GM12874 (cell line): ENCODE results near the gene UTP20.

Experiments used
- TF ChIP-seq, protein P1 (sequence below): IDR thresholded peaks from 2 replicates; pipeline ENCODE4 v1.5.1; 2011; ENCODE audit warnings: low read depth, mild to moderate bottlenecking, control low read depth, low read length, moderate library complexity; ENCODE audit not compliant: insufficient read depth

Gene UTP20

DNA sequence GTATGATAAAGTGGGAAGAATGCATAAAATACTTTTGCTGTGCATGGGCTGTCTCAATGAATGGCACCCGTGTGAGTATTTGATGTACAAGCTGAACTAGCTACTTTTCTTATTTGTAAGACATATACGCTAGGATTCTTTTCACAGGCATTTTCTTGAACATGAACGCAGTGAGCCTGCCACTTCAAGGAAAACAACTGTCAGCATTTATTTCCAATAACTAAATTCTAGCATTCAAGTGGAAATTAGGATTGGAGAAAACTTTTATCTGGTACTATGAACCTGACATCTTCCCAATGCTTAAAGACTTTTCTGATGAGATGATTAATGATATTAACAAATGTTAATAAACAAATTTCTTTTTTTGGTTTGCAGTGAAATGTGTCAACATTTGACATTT lies 45.7 kb downstream of the UTP20 start:
- TF ChIP-seq, protein P1, sequence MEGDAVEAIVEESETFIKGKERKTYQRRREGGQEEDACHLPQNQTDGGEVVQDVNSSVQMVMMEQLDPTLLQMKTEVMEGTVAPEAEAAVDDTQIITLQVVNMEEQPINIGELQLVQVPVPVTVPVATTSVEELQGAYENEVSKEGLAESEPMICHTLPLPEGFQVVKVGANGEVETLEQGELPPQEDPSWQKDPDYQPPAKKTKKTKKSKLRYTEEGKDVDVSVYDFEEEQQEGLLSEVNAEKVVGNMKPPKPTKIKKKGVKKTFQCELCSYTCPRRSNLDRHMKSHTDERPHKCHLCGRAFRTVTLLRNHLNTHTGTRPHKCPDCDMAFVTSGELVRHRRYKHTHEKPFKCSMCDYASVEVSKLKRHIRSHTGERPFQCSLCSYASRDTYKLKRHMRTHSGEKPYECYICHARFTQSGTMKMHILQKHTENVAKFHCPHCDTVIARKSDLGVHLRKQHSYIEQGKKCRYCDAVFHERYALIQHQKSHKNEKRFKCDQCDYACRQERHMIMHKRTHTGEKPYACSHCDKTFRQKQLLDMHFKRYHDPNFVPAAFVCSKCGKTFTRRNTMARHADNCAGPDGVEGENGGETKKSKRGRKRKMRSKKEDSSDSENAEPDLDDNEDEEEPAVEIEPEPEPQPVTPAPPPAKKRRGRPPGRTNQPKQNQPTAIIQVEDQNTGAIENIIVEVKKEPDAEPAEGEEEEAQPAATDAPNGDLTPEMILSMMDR, result no peak

DNA sequence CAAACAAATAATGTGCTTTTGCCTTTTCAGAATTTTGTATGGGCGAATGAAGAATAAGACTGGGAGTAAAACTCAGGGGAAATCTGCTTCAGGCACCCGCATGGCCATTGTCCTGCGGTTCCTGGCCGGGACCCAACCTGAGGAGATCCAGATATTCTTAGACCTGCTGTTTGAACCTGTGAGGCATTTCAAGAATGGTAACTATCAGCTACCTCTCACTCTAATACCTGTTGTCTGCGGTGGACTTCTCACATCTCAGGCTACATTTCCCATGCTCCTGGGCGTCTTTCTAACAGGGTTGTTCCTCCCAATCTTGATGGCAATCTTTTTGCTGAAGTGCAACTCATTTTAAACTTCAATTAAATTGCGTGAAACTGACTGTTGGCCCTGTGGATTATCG lies 47.1 kb downstream of the UTP20 start:
- TF ChIP-seq, protein P1, result no peak

DNA sequence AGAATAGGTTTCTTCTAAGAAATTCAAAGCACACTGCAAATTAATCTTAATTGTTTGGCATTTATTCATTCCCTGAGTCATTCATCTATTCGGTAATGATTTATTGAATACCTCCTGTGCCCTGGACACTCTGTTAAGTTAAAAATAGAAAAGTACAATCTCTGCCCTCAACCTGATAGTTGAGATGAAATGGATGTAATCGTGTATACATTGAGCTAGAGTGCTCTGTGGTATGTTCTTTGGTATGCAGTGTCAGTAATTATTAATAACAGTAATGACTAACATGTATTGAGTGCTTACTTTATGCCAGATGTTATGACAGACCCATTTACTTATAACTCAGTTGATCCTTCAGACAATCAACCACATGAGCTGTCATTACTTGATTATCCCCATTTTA lies 47.6 kb downstream of the UTP20 start:
- TF ChIP-seq, protein P1, result no peak

DNA sequence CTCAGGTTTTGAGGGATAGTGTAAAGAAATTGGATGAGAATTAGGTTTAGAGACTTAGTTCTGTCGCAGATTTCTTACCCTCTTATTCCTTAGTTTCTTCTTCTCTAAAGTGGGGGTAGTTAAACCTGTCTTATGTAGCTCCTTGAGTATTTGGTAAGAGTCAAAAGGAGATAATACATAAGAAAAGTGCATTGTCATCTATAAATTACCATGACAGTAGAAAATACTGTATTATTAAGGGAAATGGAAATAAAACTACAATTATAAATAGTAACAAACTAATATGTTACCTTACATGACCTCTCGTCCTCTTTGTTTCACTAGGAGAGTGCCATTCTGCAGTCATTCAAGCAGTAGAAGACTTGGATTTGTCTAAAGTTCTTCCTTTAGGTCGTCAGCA lies 49.0 kb downstream of the UTP20 start:
- TF ChIP-seq, protein P1, result no peak

DNA sequence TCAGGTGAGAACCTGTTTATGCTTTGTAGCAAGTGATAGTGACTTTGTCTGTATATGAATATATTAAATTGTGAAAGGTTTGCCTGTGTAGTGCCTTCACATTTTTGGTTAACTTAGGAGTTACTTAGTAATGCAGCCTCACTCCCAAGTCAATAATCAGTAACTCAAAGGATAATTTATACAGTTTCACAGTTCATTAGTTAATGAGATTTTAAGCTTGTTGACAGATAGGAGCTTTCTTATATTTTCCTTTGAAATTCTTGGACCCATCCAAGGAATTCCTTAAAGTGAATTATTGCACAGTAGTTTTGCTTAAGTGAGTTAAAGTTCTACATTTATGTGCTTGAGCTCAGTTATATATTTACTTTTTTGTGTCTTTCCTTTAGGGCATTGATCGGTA lies 50.7 kb downstream of the UTP20 start:
- TF ChIP-seq, protein P1, result no peak

DNA sequence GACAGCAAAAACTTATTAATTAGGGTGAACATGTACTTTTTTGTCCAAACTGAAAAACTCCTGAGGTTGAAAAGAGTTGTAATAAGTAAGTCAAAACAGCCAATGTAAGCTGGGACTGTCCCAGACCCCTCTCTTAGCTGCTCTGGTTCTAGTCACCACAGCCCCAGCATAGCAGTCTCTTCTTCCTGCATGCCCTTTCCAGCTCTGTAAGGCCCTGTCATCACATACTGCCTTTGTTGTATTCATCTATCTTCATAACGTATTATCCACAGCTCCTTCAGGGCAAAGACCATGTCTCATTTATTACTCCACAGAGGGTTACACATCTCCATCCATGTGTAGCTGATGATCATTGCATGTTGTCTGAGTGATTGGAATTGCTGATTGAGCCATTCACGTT lies 56.5 kb downstream of the UTP20 start:
- TF ChIP-seq, protein P1, result no peak

DNA sequence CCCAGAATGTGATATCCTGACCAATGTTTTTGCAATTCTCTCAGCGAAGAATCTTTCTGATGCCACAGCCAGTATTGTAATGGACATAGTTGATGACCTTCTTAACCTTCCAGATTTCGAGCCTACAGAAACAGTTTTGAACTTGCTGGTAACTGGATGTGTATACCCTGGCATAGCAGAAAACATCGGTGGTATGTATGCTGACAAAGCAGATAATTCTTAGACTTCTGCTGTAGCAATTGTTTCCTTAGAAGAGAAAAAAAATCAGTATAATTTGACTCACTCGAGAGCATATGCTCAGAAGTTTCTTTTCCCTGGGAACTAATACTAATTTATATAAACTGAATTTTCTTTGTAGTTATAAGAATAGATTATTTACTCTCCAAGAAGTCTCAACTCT lies 58.2 kb downstream of the UTP20 start:
- TF ChIP-seq, protein P1, result no peak

DNA sequence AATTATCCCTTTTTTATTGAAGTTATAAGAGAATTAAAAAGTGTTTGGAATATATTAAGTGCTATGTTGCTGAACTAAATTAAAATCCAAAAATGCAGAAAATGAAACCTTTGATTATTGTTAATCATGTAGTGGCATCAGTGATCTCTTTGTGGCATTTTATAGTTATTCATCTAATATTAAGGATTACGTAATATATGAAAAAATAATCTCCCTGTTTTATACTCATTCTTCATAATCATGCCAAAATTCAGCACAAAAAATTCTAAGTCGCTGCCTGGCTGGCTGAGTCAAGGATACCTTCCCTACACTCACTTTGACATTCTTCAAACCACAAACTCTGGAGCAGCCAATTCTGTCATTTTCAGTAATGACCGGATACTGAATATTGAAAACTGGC lies 64.0 kb downstream of the UTP20 start:
- TF ChIP-seq, protein P1, result no peak
